Measurements from ENCODE around the gene TMEM119.
"Not testable (repeated sequence)": the region's sequence is repeated elsewhere in the genome, so short reads cannot be mapped to it uniquely, and the experiment has no call there.

TMEM119 gene

DNA sequence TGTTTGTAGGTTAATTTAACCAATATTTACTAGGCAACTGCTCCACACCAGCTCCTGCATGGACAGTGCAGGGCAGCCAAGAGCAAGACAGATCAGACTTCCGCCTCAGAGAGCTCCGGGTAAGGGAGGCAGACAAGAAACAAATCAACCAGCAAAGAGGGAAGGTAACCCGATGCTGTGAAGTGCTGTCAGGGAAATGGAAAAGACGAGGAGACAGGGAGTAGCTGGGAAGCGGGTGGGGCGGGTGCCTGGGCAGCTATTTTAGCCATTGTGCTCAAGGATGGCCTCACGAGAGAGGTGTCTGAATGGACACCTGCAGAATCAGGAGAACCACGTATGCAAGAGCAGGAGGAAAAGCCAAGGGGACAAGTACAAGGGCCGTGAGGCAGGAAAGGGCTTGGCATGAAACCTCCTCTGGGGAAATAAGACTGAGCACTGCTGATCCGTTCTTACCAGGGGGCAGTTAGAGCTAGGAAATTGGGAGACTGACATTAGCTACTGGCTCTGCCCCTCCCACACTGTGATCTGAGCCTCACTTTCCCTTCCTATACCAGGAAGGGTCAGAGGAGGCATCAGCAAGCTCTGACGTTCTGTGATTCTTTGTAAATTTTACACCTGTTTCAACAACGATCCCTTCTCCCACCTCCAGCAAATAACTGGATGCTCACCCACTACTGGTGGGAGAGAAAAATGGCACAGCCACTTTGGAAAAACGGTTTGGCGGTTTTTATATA lies 6.5 kb upstream of the TMEM119 start:
- in situ Hi-C loops (cut with MboI; ENCODE audit: low sequenced_read_pairs) = no loop called here

DNA sequence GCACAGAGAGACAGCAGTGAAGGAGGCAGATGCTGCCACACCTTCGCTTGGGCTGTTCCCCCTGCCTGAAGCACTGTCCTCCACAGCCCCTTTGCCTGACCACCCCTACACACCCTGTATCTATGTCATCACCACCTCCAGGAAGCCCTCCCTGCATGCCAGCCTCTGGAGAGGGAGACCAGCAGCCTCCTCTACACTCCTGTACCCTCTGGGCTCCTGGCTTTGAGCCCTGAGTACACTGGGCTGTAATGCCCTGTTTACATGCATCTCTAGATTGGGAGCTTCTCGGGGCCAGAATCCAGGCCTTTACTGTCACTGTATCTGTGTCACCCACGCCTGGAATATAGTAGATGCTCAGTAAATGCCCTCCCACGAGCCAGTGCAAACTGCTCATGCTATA lies 5.9 kb upstream of the TMEM119 start:
- in situ Hi-C loops (cut with MboI; ENCODE audit: low sequenced_read_pairs) = no loop called here

DNA sequence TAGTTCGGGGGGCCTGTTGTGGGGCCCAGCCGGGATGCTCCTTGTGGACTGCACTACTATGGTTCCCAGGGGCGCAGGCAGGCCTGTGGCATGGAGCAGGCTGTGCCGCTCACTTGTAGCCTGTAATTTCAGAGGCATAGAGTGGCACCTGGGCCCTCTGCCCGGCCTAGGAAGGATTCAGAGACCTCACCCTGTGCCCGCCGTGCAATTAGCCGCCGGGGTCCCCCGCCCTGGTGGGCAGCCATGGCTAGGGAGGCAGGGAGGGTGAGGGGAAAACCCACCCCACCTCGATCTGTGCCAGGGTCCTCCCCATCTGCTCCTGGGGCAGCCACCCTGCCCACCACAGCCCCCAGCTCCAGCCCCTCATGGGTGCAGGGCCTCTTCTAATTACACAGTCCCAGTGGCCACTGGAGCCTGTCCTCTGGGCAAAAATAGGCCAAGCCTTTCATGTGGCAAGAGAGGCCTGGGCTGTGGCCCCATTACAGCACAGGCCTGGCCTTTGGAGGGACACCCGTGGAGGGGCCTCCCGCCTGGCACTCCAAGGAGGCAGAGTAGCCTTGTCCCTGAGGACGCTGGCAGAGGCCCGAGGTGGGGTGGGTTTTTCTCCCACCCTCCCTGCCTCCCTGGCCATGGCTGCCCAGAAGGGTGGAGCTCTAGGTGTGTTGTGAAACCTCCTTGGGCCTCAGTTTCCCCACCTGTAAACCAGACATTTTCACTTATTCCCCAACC lies 5.3 kb upstream of the TMEM119 start:
- in situ Hi-C loops (cut with MboI; ENCODE audit: low sequenced_read_pairs) = no loop called here

DNA sequence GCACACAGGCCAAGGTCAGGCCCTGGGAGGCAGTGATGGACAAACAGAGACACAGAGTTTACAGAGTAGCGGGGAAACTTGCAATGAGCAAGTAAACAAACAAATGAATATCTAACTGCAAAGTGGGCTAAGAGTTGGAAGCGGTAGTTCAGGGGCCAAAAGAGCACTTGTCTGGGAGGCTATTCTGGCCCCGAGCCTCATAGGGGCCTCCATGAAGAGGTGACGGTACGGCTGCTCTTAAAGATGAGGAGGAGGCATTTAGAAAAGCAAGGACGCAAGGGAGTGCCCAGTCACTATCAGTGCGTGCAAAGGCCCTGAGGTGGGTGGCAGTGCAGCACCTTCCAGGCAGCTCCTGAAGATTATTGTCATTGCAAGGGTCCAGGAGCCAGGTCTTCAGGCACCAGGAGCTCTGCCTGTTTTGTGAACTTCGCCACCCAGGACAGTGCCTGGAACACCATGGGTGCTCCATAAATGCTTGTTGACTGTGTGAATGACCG lies 4.4 kb upstream of the TMEM119 start:
- in situ Hi-C loops (cut with MboI; ENCODE audit: low sequenced_read_pairs) = no loop called here

DNA sequence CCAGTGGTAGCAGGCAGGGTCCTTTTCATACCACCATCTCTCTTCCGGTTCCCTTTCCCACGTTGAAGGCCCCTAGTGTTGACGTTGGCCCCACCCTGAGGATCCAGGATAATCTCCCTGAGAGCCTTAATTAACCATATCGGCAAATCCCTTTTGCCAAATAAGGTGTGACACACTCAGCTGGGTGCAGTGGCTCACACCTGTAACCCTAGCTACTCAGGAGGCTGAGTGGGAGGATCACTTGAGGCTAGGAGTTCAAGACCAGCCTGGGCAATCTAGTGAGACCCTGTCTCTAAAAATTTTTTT lies 2.8 kb upstream of the TMEM119 start:
- in situ Hi-C loops (cut with MboI; ENCODE audit: low sequenced_read_pairs) = no loop called here

DNA sequence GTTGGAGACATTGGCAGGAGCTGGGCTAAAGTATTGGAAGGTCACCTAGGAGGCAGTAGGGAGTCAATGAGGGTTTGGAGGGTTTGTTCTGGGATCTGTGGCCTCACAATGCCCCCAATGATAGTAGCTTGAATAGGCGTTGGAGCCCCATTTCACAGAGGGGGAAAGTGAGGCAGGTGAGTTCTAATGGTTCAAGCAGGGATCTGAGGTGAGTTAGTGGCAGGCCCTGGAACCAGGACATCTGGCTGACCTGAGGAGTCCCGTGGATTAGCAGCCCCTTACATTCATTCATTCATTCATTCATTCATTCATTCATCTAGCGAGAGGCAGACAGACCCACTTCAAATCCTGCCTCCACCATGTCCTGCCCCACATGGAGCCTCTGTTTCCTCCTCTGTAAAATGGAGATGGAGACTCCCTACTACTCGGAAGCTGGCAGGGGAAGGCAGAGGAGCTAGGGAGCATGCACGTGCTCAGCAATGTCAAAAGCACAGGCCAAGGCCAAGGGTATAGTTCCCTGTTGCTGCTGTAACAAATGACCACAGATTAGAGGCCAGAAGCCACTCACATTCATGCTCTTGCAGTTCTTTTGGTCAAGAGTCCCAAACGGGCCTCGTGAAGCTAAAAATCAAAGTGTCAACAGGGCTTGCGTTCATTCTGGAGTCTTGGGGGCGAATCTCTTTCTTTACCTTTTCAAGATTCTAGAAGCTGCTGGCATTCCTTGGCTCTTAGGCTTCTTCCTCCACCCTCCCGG lies 2.2 kb upstream of the TMEM119 start:
- in situ Hi-C loops (cut with MboI; ENCODE audit: low sequenced_read_pairs) = no loop called here

DNA sequence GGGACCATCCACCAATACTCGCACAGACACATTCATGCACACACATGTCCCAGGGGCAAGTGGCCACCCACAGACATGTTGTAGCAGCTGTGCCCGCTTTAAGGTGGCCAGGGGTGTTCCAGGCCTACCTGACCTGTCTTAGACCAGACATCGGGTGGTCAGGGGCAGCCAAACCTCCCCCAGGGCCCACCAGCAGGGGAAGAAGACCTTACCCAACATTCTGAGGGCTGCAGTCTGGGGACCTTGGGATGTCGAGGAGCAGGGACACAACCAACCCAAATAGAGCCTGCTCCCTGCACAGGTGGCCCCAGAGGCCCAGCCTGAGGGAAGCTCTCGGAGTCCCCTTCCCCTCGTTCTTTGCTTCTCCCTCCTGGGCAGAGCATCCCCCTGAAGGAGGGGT lies 1.7 kb upstream of the TMEM119 start:
- in situ Hi-C loops (cut with MboI; ENCODE audit: low sequenced_read_pairs) = no loop called here

DNA sequence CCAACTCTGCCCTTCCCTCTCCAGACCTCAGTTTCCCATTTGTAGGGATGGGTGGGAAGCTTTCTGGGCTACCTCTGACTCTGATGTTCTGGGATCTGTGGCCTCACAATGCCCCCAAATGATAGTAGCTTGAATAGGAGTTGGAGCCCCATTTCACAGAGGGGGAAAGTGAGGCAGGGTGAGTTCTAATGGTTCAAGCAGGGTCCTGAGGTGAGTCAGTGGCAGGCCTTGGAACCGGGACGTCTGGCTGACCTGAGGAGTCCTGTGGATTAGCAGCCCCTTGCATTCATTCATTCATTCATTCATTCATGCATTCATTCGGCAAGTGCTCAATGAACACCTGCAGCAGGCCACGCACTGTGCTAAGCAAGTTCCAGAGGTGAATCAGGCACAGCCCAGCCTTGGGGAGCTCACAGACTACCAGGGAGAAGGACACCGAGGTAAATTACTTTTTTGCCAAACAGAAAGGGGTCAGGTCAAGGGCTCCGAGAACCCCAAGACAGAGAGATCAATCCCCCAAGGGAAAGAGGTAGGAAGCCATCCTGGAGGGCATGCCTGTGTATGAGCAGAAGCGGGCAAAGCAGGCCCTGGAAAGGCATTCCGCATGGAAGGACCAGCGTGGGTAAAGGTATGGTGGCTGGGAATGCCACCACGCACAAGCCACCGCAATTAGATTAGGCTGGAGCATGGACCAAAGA lies 818 bp upstream of the TMEM119 start:
- in situ Hi-C loops (cut with MboI; ENCODE audit: low sequenced_read_pairs) = no loop called here

DNA sequence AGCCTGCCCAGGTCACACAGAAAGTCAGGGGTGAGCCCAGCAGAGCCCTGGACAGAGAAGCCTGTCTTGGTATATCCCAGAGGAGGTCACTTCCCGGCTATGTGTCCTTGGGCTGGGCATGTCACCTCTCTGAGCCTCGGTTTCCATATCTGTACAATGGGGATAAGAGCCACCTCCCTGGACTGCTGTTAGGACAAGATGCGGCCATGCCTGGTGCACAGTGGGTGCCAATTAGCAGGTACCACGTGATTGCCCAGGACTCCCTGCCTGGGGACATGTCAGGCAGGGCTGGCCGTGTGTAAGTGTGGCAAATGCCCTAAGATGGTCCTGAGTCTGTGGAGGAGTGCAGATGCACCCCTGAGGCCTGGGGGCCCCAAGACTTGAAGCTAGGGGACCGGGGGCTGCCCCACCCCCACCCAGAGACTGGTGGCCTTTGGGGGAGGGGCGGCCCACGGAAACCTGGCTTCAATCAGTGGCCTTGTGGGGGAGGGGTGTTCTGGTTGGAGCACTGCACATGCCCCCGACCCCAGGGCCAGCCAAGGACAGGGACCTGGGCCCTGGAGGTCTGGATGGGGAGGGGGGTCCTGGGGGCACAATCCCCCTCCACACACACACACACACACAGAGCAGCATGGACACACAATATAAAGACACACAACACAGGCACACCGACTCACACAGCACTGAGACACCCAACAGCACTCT lies 878 bp downstream of the TMEM119 start:
- in situ Hi-C loops (cut with MboI; ENCODE audit: low sequenced_read_pairs) = no loop called here

DNA sequence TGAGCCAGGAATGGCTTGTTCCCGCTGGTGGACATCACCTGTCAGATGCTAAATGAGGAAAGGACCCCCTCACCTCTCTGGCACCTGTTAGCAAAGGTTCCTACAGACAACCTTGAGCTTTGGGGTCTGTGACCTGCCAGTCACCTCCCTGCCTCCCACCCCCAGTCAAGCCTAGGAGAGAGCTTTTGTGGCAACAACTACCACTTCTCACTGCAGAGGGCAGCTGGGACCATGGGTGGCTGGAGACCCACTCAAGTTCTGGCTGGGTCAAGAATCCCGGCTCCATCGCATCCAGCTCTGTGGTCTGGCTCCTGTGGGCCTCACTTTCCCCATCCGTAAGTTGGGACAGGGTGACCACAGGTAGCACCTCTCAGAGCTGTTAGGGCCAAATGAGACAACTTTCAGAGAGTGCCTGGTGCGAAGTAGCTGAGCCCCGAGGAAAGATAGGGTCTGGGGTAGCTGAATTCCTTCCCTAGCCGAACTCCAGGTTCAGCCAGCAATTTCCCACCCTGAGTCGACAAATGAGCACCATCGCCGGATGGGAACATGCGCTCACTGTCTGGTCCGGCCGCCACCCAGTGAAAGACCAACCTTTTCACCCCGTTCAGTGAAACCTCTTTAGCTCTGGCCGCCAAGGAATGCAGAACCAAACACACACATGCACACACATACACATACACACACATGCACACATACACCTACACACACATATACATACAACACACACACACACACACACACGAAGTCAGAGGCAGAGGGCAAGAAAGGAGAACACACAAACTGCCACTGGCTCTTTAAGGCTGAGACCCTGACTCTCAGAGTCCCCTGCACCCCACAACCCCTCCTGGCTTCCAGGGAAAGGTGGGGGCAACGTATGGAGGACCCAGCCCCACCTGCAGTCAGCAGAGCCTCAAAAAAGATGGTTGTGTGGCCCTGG lies 1.9 kb downstream of the TMEM119 start:
- in situ Hi-C loops (cut with MboI; ENCODE audit: low sequenced_read_pairs) = no loop called here

DNA sequence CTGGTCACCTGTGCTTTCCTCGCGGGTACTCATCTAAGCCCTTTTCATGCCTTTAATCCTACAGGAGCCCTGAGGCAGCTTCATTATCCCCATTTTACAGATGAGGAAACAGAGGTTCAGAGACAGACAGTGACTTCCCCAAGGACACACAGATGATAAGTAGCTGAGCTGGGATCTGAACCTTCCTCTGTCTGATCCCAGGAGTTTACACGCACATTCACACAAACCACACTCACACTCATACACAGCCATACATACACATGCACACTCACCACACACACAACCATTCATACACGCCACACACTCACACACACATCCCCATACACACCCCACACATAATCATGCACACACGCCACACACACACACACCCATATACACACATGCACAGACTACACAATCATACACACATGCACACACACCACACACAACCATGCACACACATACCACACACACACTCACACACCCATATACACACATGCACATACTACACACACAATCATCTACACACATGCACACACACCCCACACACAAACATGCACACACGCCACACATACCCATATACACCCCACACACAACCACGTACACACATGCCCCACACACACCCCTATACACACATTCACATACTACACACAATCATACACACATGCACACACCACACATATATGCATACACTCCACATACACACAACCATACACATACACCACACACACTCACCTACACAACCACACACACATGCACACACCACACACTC lies 2.7 kb downstream of the TMEM119 start:
- in situ Hi-C loops (cut with MboI; ENCODE audit: low sequenced_read_pairs) = no loop called here

DNA sequence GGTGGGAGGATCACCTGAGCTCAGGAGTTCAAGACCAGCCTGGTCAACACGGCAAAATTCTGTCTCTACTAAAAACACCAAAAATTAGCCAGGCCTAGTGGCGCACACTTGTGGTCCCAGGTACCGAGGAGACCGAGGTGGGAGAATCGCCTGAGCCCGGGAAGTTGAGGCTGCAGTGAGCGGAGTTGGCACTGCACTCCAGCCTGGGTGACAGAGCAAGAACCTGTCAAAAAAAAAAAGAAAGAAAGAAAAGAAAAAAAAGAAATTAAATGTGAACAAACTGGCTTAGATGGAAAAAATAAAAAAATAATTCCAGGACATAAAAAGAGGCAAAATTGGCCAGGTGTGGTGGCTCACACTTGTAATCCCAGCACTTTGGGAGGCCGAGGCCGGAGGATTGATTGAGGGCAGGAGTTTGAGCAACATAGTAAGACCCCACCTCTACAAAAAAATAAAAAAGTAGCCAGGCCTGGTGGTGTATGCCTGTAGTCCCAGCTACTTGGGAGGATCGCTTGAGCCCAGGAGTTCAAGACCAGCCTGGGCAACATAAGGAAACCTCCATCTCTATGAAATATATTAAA lies 3.5 kb downstream of the TMEM119 start:
- in situ Hi-C loops (cut with MboI; ENCODE audit: low sequenced_read_pairs) = no loop called here

DNA sequence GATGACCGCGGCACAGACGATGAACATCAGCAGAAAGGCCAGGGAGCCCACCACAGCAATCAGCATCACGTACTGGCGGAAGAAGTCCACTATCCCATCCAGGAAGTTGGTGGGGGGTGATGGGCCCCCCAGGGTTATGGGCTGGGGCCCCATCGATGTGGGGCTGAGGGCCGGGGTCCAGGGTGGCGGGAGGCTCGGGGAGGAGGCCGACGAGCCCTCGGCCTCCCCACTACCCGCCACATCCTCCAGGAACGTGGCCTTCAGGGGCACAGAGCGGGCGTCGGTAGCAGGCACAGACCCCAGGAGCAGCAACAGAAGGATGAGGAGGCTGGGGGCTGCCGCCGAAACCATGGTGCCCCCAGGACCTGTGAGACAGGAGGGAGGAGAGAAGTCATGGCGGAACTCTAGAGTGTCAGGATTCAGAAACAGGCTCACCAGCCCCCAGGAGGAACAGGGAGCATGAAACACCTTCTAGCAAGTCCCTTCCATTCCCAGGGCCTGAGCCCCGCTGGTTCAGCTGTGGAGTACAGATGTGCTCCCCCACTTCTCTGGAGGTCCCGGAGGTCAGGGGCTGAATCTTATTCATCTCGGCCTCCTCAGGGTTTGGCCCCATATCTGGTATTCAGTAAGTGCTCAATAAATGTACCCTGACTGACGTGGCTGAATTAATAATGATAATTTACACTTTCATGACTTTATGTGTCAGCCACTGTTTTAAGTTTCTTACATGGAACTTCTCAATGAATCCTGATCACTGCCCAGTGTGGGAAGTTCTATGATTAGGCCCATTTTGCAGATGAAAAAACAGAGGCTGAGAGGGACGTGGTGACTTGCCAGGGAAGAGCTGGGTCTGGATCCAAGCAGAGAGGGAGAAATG lies 5.6 kb downstream of the TMEM119 start:
- in situ Hi-C loops (cut with MboI; ENCODE audit: low sequenced_read_pairs) = no loop called here

DNA sequence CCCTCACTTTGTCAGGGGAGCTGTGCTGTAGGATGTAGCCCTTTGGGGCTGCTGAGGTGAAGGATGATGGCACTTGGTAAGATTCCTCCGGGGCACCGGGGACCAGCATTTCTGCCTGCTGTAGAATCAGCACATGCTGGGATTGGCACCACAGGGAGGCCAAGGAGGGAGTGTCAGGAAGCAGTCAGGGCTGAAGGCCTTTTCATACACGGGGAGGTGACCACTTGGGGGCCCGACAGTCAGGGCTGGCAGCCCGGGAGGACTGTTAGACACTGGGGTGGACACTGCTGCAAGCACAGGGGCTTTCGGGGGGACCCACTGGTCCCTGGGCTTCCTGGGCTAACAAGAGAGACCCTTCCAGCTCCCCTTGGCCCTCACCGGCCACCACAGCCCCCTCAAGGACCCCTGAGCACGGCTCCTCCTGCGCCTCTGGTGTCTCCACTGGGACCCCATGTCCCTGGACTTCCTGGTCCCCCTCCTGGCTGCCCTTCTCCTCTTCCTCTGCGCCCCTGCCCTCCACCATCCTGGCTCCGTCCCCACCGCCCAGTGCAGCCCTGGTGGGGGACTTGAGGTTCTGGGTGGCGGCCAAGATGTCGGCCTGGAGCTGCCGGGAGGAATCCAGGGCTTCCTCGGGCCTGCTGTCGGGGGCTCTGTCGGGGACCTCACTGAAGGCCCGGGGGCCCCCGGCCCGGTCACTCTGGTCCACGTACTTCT lies 6.5 kb downstream of the TMEM119 start:
- in situ Hi-C loops (cut with MboI; ENCODE audit: low sequenced_read_pairs) = no loop called here

DNA sequence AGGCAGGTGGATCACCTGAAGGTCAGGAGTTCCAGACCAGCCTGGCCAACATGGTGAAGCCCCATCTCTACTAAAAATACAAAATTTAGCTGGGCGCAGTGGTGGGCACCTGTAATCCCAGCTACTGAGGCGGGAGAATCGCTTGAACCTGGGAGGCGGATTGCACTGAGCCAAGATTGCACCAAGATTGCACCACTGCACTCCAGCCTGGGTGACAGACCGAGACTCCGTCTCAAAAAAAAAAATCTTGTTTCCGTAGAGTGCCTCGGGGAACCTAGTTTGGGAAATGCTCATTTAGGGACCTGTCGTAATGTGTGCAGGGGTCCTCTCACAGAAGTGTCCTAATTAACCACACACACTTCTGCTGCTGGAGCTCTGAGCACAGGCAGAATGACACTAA lies 7.4 kb downstream of the TMEM119 start:
- in situ Hi-C loops (cut with MboI; ENCODE audit: low sequenced_read_pairs) = not testable (repeated sequence)

DNA sequence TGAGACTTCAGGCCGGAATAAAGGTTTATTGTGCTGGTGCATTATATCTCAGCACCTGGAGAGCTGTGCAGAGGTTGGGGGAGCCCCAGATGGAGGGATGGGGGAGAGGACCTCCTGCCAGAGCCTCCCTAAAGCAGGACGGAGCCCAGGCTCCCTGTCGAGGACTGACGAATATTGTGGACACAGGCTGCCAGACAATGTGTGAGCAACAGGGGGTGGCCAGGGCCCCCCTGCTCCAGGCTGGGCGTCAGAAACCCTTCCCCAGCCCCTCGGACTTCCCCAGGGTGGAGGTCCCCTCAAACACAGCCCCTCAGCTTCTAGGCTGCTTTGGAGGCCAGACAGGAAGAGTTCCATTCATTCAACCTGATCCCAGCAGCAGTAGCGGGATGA lies 8.0 kb downstream of the TMEM119 start:
- in situ Hi-C loops (cut with MboI; ENCODE audit: low sequenced_read_pairs) = no loop called here

All from HL-60/S4 treated with phorbol 12-myristate 13-acetate at 8.2 ng/mL for 4 days and 3 days (cell line).